NCI-H460 (cell line): ENCODE results near the gene RERE. TPM values are rescaled to one million over a fixed set of nuclear protein-coding genes. Genes with fewer than 3 reads are reported as not detected.

Experiments
- small RNA-seq, 2 experiments: library from RNA; depleted of rRNA; stranded (forward); fragments of <200 nt; gene quantifications; one replicate each; pipeline ENCODE3, GENCODE V24; 2014
- total RNA-seq: library from RNA; depleted of rRNA; stranded (reverse); fragments of >200 nt; shearing (Covaris generic); gene quantifications from 2 replicates; pipeline ENCODE4 v1.2.3, GENCODE V29; 2014; rRNA removed

The RERE gene
- total RNA-seq, 1 experiment from 2014 or later: 7.7 TPM

Small RNA genes lying within 50 kb of the gene (small RNA-seq; reads per million reads assigned to genes)
- gene MIR6728 (0.06 reads per million in 2 experiments), gene RF00019 (0 reads per million in 2 experiments), gene RF00599 (0 reads per million in 2 experiments)

Other genes starting within 250 kb of the RERE start
- gene ENO1, start 61.0 kb upstream of the RERE start, total RNA-seq: 3,383 and 3,505 TPM in 2 replicates
- gene CA6, start 128.2 kb upstream of the RERE start, total RNA-seq: not detected in 2 replicates
- not detected in 2 replicates for gene SLC2A7, start 208.8 kb upstream of the RERE start, total RNA-seq